Central memory CD8-positive, alpha-beta T cell (primary cell): ENCODE results near the gene INPP4B.

Experiments used
- ATAC-seq: fragments of 150-1000 bp; cut with Tn5 transposase; replicated peaks from 2 replicates; pipeline ENCODE4 v1.10.0; 2022; ENCODE audit warnings: mild to moderate bottlenecking, moderate FRiP score, moderate number of reproducible peaks; ENCODE audit not compliant: poor library complexity, severe bottlenecking; ENCODE audit errors: extremely low read depth
- DNase-seq, 2 donors: peaks; one replicate each; pipeline ENCODE4 v3.0.0; 2021; ENCODE audit warnings: low spot score in 2 of 2
- H3K27ac Mint-ChIP-seq: one replicate; pipeline ENCODE4 v1.8.0; 2022; ENCODE audit warnings: low read depth, mild to moderate bottlenecking, moderate library complexity, mixed read lengths
- H3K27me3 Mint-ChIP-seq: one replicate; pipeline ENCODE4 v1.8.0; 2022; ENCODE audit warnings: mixed read lengths
- H3K36me3 Mint-ChIP-seq: one replicate; pipeline ENCODE4 v1.8.0; 2022; ENCODE audit warnings: mild to moderate bottlenecking, moderate library complexity, mixed read lengths; ENCODE audit not compliant: insufficient read depth
- H3K4me1 Mint-ChIP-seq: one replicate; pipeline ENCODE4 v1.8.0; 2022; ENCODE audit warnings: mixed read lengths
- H3K4me3 Mint-ChIP-seq: one replicate; pipeline ENCODE4 v1.8.0; 2022; ENCODE audit warnings: mild to moderate bottlenecking, moderate library complexity, mixed read lengths
- H3K9me3 Mint-ChIP-seq: one replicate; pipeline ENCODE4 v1.8.0; 2022; ENCODE audit warnings: mixed read lengths

Gene INPP4B

DNA sequence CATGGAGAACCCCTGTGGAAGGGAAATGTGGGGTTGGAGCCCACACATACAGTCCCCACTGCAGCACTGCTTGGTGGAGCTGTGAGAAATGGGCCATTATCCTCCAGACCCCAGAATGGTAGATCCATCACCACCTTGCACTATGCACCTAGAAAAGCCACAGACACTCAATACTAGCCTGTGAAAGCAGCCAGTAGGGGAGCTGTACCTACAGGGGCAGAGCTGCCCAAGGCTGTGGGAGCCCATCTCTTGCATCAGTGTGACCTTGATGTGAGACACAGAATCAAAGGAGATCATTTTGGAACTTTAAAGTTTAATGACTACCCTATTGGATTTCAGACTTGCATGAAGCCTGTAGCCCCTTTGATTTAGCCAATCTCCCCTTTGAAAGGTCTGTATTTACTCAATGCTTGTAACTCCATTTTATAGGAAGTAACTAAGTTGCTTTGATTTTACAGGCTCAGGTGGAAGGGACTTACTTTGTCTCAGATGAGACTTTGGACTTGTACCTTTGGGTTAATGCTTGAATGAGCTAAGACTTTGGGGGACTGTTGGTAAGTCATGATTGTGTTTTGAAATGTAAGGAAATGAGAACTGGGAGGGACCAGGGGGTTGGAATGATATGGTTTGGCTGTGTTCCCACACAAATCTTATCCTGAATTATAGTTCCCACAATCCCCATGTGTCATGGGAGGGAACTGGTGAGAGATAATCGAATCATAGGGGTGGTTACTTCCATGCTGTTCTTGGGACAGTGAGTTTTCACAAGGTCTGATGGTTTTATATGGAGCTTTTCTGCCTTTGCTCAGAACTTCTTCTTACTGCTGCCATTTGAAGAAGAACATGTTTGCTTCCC lies 352.6 kb downstream of the INPP4B start:
- no peak overlapping the region for H3K27ac Mint-ChIP-seq
- H3K4me3 Mint-ChIP-seq, result no peak overlapping the region
- H3K4me1 Mint-ChIP-seq, result peaks cover 6% of the 10 kb centered on the region
- no peaks in the 10 kb centered on the region for H3K36me3 Mint-ChIP-seq
- no peaks in the 10 kb centered on the region for H3K9me3 Mint-ChIP-seq
- H3K27me3 Mint-ChIP-seq, result no peaks in the 10 kb centered on the region
- ATAC-seq (no peak), DNase-seq (no peak)

DNA sequence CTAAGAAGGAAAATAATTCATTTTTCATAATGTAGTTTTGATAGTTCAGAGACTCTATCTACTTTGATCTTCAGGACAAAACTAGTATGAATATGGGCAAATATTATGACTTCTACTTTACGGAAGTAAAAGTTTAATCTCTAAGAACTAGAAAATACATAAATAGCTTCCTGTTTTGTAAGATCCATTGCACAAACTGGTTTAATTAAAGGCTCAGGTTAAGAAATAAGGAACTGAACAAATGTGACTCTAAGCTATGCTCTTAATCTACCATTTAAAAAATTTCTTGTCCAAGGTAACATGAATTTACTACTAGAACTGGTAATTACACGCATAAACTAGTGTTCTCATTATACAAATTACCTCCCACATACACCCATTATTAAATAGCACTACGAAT lies 360.6 kb downstream of the INPP4B start:
- no peak for DNase-seq
- no peaks in the 10 kb centered on the region for H3K4me1 Mint-ChIP-seq
- no peaks in the 10 kb centered on the region for H3K36me3 Mint-ChIP-seq
- no peaks in the 10 kb centered on the region for H3K27me3 Mint-ChIP-seq
- no peaks in the 10 kb centered on the region for H3K9me3 Mint-ChIP-seq
- no peak for ATAC-seq
- H3K27ac Mint-ChIP-seq, result no peak overlapping the region
- no peak overlapping the region for H3K4me3 Mint-ChIP-seq

DNA sequence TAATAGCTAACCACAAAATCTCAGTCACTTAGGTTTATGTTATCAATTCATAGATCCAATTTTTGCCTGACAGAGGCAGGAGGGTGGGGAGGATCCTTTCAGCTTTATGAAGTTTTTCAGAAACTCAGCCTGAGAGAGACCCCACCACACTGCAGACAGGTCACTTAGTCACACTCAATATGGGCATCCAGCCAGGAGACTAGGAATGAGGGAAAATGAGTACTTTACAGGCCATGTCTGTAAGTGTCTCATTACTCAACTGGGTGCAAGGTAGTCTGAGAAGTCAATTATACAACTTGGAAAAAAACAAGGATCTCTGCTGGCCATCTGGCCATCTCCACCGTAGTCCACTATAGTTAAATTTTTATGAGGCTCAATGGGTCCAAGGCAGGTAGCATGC lies 365.9 kb downstream of the INPP4B start:
- Mint-ChIP-seq H3K4me3 (no peak overlapping the region), H3K27ac (no peak overlapping the region), H3K36me3 (no peaks in the 10 kb centered on the region), H3K9me3 (no peaks in the 10 kb centered on the region), H3K27me3 (no peaks in the 10 kb centered on the region), H3K4me1 (no peaks in the 10 kb centered on the region)
- DNase-seq (no peak), ATAC-seq (no peak)

DNA sequence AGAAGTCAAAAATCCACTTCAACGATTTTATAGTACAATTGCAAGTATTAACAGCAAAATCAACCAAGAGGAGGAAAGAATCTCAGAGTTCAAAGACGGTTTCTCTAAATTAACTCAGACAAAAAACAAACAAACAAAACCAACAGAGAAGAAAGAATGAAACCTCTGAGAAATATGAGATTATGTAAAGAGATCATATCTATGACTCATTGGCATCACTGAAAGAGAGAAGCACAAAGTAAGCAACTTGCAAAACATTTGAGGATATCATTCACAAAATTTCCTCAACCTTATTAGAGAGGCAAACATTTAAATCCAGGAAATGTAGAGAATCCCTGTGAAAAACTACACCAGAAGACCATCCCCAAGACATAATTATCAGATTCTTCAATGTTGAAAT lies 370.4 kb downstream of the INPP4B start:
- Mint-ChIP-seq H3K4me3 (no peak overlapping the region), H3K36me3 (no peaks in the 10 kb centered on the region), H3K27me3 (no peaks in the 10 kb centered on the region), H3K27ac (no peak overlapping the region), H3K9me3 (no peaks in the 10 kb centered on the region), H3K4me1 (no peaks in the 10 kb centered on the region)
- ATAC-seq (no peak), DNase-seq (no peak)

DNA sequence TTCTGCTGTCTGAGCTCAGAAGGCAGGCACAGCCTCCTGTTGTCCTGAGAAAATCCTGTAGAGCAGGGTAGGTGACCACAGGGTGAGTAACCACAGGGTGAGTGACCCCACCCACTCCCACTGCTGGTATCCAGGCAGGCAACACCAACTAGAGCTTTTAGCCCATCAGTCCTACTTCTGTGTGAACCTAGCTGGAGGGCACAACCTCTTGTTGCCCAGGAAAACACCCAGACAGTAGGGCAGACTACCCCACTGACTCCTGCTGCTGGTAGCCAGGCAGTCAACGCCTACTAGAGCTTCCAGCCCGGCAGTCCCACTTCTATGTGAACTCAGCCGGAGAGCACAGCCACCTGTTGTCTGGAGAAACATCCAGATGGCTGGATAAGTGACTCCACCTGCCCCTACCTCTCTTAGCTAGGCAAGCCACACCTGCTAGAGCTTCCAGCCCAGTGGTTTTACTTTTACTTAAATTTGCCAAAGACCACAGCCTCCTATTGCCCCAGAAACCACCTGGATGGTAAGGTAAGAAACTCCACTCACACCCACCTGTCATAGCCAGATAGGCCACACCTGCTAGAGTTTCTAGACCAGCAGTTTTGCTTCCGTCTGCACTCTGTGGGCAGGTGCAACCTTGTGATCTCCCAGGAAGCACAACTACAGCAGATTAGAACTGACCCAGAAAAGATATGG lies 371.6 kb downstream of the INPP4B start:
- no peak overlapping the region for H3K4me3 Mint-ChIP-seq
- ATAC-seq (no peak), DNase-seq (no peak)
- H3K9me3 Mint-ChIP-seq, result no peaks in the 10 kb centered on the region
- no peak overlapping the region for H3K27ac Mint-ChIP-seq
- H3K4me1 Mint-ChIP-seq, result no peaks in the 10 kb centered on the region
- H3K36me3 Mint-ChIP-seq, result no peaks in the 10 kb centered on the region
- H3K27me3 Mint-ChIP-seq, result no peaks in the 10 kb centered on the region

DNA sequence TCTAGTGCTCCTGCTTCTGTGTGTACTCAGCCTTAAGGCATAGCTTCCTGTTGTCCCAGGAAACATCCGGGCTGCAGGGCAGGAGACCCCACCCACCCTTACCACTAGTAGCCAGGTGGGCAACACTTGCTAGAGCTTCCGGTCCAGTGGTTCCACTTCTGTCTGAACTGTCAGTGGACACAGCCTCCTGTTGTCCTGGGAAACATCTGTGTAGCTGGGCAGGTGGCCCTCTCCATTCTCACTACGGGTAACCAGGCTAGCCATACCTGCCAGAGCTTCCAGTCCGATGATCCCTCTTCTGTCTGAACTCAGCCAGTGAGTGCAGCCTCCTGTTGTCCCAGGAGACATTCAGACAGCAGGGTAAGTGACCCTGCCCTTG lies 372.2 kb downstream of the INPP4B start:
- Mint-ChIP-seq H3K4me1 (no peaks in the 10 kb centered on the region), H3K27me3 (no peaks in the 10 kb centered on the region), H3K4me3 (no peak overlapping the region), H3K9me3 (no peaks in the 10 kb centered on the region), H3K27ac (no peak overlapping the region), H3K36me3 (no peaks in the 10 kb centered on the region)
- ATAC-seq (no peak), DNase-seq (no peak)

DNA sequence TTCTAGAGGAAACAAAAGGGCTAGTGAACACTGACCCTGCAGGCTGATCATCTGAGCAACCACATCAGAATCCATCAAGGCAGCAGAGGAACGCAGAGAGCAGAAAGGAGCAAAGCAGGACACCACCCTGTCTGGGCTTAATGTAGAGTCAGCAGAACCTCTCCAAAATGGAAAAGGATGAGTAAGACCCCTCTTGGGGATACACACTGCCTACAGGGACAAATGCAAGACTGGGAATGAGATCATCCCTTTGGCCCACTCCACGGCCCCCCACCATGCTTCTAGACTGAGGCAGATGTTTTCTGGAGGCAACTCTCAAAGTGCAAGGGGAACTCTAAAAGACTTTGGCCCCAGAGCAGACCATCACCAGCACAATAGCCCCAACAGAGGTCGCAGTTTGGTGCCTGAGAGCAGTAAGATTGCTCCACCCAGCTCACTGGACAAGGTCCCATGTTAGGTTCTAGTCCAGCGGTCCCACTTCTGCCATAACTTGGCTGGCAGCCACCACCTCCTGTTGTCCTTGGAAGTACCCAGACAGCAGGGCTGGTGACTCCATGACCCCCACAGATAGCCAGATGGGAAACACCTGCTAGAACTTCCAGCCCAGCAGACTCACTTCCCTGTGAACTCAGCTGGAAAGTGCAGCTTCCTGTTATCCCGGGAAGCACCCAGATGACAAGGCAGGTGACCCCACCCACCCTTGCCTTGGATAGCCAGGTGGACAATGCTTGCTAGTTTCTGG lies 372.7 kb downstream of the INPP4B start:
- Mint-ChIP-seq H3K4me1 (no peaks in the 10 kb centered on the region), H3K4me3 (no peak overlapping the region), H3K27me3 (no peaks in the 10 kb centered on the region), H3K9me3 (no peaks in the 10 kb centered on the region), H3K27ac (no peak overlapping the region), H3K36me3 (no peaks in the 10 kb centered on the region)
- DNase-seq (no peak), ATAC-seq (no peak)

DNA sequence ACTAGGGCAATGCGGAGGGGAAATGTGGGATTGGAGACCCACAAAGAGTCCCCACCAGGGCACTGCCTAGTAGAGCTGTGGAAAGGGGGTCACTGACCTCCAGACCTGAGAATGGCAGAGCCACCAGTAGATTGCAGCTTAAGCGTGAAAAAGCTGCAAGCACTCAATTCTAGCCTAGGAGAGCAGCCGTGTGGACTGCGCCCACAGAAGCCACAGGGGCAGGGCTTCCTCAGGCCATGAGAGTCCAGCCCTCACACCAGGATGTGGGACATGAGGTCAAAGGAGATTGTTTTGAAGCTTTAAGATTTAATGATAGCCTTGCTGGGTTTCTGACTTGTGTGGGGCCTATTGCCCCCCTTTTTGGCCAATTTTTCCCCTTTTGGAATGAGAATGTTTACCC lies 379.0 kb downstream of the INPP4B start:
- peaks cover 6% of the 10 kb centered on the region for H3K4me1 Mint-ChIP-seq
- no peaks in the 10 kb centered on the region for H3K9me3 Mint-ChIP-seq
- H3K27ac Mint-ChIP-seq, result no peak overlapping the region
- H3K4me3 Mint-ChIP-seq, result no peak overlapping the region
- DNase-seq (no peak), ATAC-seq (no peak)
- no peaks in the 10 kb centered on the region for H3K27me3 Mint-ChIP-seq
- no peaks in the 10 kb centered on the region for H3K36me3 Mint-ChIP-seq

DNA sequence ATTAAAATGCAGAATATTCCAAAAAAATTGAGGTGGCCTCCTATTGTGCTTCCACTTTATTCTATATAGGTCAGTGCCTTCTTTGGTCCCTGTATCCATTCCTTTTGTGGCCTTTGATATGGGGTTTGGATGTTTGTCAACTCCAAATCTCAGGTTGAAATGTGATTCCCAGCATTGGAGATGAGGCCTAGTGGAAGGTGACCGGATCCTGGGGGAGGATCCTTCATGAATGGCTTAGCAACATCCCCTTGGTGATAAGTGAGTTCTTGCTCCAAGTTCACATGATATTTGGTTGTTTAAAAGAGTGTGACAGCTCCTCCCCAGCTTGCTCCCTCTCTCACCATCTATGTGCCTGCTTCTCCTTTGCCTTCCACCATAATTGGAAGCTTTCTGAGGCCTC lies 380.6 kb downstream of the INPP4B start:
- H3K9me3 Mint-ChIP-seq, result no peaks in the 10 kb centered on the region
- no peak overlapping the region for H3K27ac Mint-ChIP-seq
- no peaks in the 10 kb centered on the region for H3K36me3 Mint-ChIP-seq
- DNase-seq (no peak), ATAC-seq (no peak)
- no peaks in the 10 kb centered on the region for H3K27me3 Mint-ChIP-seq
- H3K4me1 Mint-ChIP-seq, result peaks cover 6% of the 10 kb centered on the region
- H3K4me3 Mint-ChIP-seq, result no peak overlapping the region

DNA sequence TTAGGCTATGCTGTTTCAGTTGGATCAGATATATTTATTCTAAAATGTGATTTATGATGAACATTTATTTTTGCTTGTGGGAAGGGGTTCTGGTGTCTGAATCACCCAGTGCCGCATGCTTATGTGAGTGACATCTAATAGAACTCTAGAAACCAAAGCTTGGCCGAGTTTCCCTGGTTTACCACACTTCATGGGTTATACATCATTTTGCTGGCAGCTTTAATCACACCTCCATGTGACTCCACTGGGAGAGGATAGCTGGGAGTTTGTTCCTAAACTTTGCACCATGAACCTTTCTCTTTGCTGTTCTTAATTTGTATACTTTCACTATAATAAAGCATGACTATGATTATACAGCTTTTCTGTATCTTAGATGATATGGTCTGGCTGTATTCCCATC lies 382.9 kb downstream of the INPP4B start:
- ATAC-seq (no peak), DNase-seq (no peak)
- H3K27me3 Mint-ChIP-seq, result no peaks in the 10 kb centered on the region
- no peaks in the 10 kb centered on the region for H3K9me3 Mint-ChIP-seq
- H3K36me3 Mint-ChIP-seq, result no peaks in the 10 kb centered on the region
- H3K4me3 Mint-ChIP-seq, result no peak overlapping the region
- H3K27ac Mint-ChIP-seq, result no peak overlapping the region
- H3K4me1 Mint-ChIP-seq, result peaks cover 6% of the 10 kb centered on the region

DNA sequence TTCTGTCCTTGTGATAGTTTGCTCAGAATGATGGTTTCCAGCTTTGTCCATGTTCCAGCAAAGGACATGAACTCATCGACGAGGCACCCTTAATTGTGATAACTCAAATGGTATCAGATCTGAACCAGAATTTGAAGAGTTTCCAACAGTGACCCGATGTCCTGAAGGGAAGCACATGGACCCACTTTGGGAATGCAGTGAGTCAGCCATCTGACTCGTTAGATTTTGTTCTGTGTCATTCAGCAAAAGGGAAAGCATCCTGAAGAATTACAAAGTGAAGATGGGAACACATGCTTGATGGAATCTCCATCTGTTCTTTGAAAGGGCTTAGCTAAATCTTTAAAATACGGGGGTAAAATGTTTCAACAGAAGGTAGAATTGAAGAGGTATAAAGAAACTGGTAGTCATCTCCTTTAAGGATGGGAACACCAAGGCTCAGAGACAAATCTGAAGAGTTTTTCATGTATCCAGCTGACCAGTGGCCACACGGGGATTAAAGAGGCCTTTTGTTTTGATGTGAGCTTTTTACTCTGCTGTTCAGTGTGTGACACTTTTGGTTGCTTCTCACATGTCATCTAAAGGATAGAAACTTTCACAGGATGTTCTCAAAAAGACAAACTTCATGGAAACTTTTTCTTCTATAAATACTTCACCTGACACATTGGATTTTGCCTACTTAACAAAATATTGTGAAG lies 393.8 kb downstream of the INPP4B start:
- Mint-ChIP-seq H3K4me1 (no peaks in the 10 kb centered on the region), H3K36me3 (no peaks in the 10 kb centered on the region), H3K9me3 (no peaks in the 10 kb centered on the region), H3K27me3 (no peaks in the 10 kb centered on the region), H3K4me3 (no peak overlapping the region), H3K27ac (no peak overlapping the region)
- ATAC-seq (no peak), DNase-seq (no peak)

DNA sequence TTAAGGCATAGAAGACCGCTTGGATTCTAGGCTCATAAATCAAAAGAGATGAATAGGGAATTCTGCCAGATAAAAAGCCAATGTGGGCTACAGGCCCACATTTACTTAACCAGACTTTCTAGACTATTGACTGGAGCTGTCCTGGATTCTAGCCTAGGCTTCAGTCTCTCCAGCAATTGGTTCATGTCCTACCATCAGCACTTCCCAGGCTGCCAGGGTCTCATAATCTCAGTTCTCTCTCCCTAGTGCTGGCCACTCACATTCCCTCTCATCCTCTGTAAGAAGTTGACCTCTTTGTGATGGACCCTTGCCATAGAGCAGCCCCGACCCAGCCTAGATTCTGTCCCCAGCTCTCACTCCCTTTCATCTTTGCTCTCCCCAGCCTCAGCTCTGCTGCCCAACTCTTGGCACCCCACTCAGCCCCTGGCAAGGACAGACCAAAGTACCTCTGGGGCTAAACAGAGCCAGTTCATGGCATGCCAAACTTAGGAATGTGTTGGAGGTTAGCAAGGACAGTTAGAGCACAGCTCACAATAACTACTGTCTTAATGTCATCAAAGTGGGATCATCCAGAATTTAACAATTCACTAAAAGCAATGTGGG lies 396.2 kb downstream of the INPP4B start:
- Mint-ChIP-seq H3K27ac (no peak overlapping the region), H3K36me3 (no peaks in the 10 kb centered on the region), H3K4me1 (no peaks in the 10 kb centered on the region), H3K27me3 (no peaks in the 10 kb centered on the region), H3K4me3 (no peak overlapping the region), H3K9me3 (no peaks in the 10 kb centered on the region)
- no peak for ATAC-seq
- no peak for DNase-seq
